A549 (cell line): Measurements from ENCODE around the gene OLR1. TPM values are rescaled to one million over a fixed set of nuclear protein-coding genes. Genes with fewer than 3 reads are reported as not detected.
A peak's percentile ranks its signal among the peaks of the same experiment; 100 is the strongest.

Experiments used
- ATAC-seq, 2 experiments: fragments of 200-7000 bp in 1 of 2; fragments of >200 bp in 1 of 2; cut with Nextera tagmentation in 1 of 2; cut with Tn5 transposase in 1 of 2; 3 replicates each; pipeline versions ENCODE4 v1.8.0 to v1.9.1; 2018 to 2020; ENCODE audit warnings: mild to moderate bottlenecking in 1 of 2, moderate library complexity in 1 of 2
- CTCF ChIA-PET: fragments of 300-600 bp; sonication (Branson Sonifier 250); formaldehyde crosslinking; extraction: SDS; loops from one replicate; lab custom pipeline; 2021; ENCODE audit warnings: antibody characterized with exemption, inconsistent platforms; lab: Yijun Ruan, JAX
- POLR2A ChIA-PET: fragments of 350-600 bp; formaldehyde crosslinking; extraction: SDS; loops from one replicate; lab custom pipeline; 2021; ENCODE audit warnings: antibody characterized with exemption, inconsistent platforms; lab: Yijun Ruan, JAX
- DNase-seq, 2 experiments: peaks; one replicate each; pipeline versions ENCODE4 v3.0.0 to v3.0.0-alpha.2; 2011 to 2016; ENCODE audit warnings: low read depth in 1 of 2, low spot score in 1 of 2
- FAIRE-seq: peaks from 2 replicates; lab custom pipeline; 2011; peaks lifted over from hg19 to GRCh38; lab: Jason Lieb, UNC
- H3K27ac ChIP-seq, 2 experiments: fragments of >200 bp; sonication (Bioruptor Twin); formaldehyde crosslinking; 3 replicates each; pipeline ENCODE4 v1.5.1; 2016 to 2017
- H3K4me1 ChIP-seq: fragments of >200 bp; sonication (Bioruptor Twin); formaldehyde crosslinking; 3 replicates; pipeline ENCODE4 v1.6.1; 2016
- H3K4me2 ChIP-seq: fragments of >200 bp; sonication (Bioruptor Twin); formaldehyde crosslinking; 3 replicates; pipeline ENCODE4 v1.6.1; 2016
- H3K4me3 ChIP-seq: fragments of >200 bp; sonication (Bioruptor Twin); formaldehyde crosslinking; 3 replicates; pipeline ENCODE4 v1.5.1; 2016
- H3K9me3 ChIP-seq: fragments of >200 bp; sonication (Bioruptor Twin); formaldehyde crosslinking; 3 replicates; pipeline ENCODE4 v1.6.1; 2016
- ATOH8 ChIP-seq: fragments of 250-450 bp; sonication (Bioruptor Pico); IDR thresholded peaks from 2 replicates; pipeline ENCODE4 v1.5.0; 2020; ENCODE audit warnings: low read depth, mild to moderate bottlenecking, moderate library complexity
- BCL3 ChIP-seq: fragments of >200 bp; sonication (Bioruptor Twin); formaldehyde crosslinking; IDR thresholded peaks from 3 replicates; pipeline ENCODE4 v1.6.1; 2016
- CBX8 ChIP-seq: fragments of 200-600 bp; sonication (generic); IDR thresholded peaks from 2 replicates; pipeline ENCODE4 v1.6.1; 2016
- CHD2 ChIP-seq: fragments of 150-350 bp; IDR thresholded peaks from 2 replicates; pipeline ENCODE4 v1.6.1; 2014; ENCODE audit warnings: low read length; ENCODE audit not compliant: partially characterized antibody
- CHD4 ChIP-seq: fragments of 200-600 bp; sonication (generic); IDR thresholded peaks from 2 replicates; pipeline ENCODE4 v1.6.1; 2016; ENCODE audit warnings: antibody characterized with exemption, mild to moderate bottlenecking, borderline replicate concordance
- EP300 ChIP-seq, 2 experiments: fragments of >200 bp; sonication (Bioruptor Twin); formaldehyde crosslinking; IDR thresholded peaks; 2 replicates in 1 of 2; 3 replicates in 1 of 2; pipeline ENCODE4 v1.6.1; 2016 to 2017
- FOXS1 ChIP-seq: fragments of 250-450 bp; sonication (Bioruptor Pico); IDR thresholded peaks from 2 replicates; pipeline ENCODE4 v1.5.0; 2020; ENCODE audit warnings: mild to moderate bottlenecking, moderate library complexity
- HMGXB4 ChIP-seq: fragments of 250-450 bp; sonication (Bioruptor Pico); IDR thresholded peaks from 2 replicates; pipeline ENCODE4 v1.5.0; 2021; ENCODE audit warnings: mild to moderate bottlenecking, moderate library complexity, borderline replicate concordance
- HOXA7 ChIP-seq: fragments of 250-450 bp; sonication (Bioruptor Pico); IDR thresholded peaks from 2 replicates; pipeline ENCODE4 v1.5.0; 2020; ENCODE audit warnings: mild to moderate bottlenecking, moderate library complexity
- HOXB5 ChIP-seq: fragments of 250-450 bp; sonication (Bioruptor Pico); IDR thresholded peaks from 2 replicates; pipeline ENCODE4 v1.5.0; 2020; ENCODE audit warnings: mild to moderate bottlenecking, moderate library complexity
- JUNB ChIP-seq: fragments of >200 bp; sonication (Bioruptor Twin); formaldehyde crosslinking; IDR thresholded peaks from 2 replicates; pipeline ENCODE4 v1.6.1; 2016
- RCOR1 ChIP-seq: fragments of 150-350 bp; IDR thresholded peaks from 2 replicates; pipeline ENCODE4 v1.6.1; 2014; ENCODE audit warnings: antibody characterized with exemption, low read length, low read depth
- RFX5 ChIP-seq: fragments of 450-650 bp; IDR thresholded peaks from 2 replicates; pipeline ENCODE4 v1.7.1; 2014; ENCODE audit warnings: antibody characterized with exemption, mild to moderate bottlenecking, moderate library complexity
- RNF2 ChIP-seq: fragments of 200-600 bp; sonication (generic); IDR thresholded peaks from 2 replicates; pipeline ENCODE4 v1.6.1; 2016; ENCODE audit warnings: low read depth, mild to moderate bottlenecking, antibody characterized with exemption, moderate library complexity, borderline replicate concordance
- TFCP2L1 ChIP-seq: fragments of 250-450 bp; sonication (Bioruptor Pico); IDR thresholded peaks from 2 replicates; pipeline ENCODE4 v1.5.0; 2021; ENCODE audit warnings: mild to moderate bottlenecking
- ZC3H11A ChIP-seq: fragments of 450-650 bp; IDR thresholded peaks from 2 replicates; pipeline ENCODE4 v1.6.1; 2014; ENCODE audit warnings: antibody characterized with exemption, mild to moderate bottlenecking
- ZFP36 ChIP-seq: fragments of 450-650 bp; IDR thresholded peaks from 2 replicates; pipeline ENCODE4 v1.6.1; 2014; ENCODE audit warnings: borderline replicate concordance; ENCODE audit not compliant: partially characterized antibody
- ZSCAN20 ChIP-seq: fragments of 250-450 bp; sonication (Bioruptor Pico); IDR thresholded peaks from 2 replicates; pipeline ENCODE4 v1.8.0; 2022; ENCODE audit warnings: mild to moderate bottlenecking, moderate library complexity
- WGBS: methylation state at CpG from one replicate; pipeline ENCODE4 v1.1.6; 2017; ENCODE audit errors: missing lambda C conversion rate; 5-methylcytosine and 5-hydroxymethylcytosine counted together
- polyA plus RNA-seq, 4 experiments: library from polyadenylated mRNA; depleted of rRNA in 3 of 4; stranded (reverse); fragments of >200 nt; fragmentation: RNase III in 1 of 4; extraction: RNeasy Plus Mini Kit Qiagen cat#74134 plus additional on column Dnase treatment in 1 of 4; gene quantifications; 2 replicates in 3 of 4; 3 replicates in 1 of 4; pipeline ENCODE4 v1.2.3, GENCODE V29; 2011 to 2017
- TF ChIP-seq, protein P1 (sequence below): IDR thresholded peaks from 2 replicates; pipeline ENCODE4 v1.6.1; 2012; ENCODE audit warnings: low read depth, borderline replicate concordance
- TF ChIP-seq, protein P2 (sequence below): fragments of >200 bp; sonication (Bioruptor Twin); formaldehyde crosslinking; IDR thresholded peaks from 2 replicates; pipeline ENCODE4 v1.6.1; 2016

OLR1 gene
- polyA plus RNA-seq, 2 of the 4 experiments (the other 2 are of a cell fraction), result 0.59 to 0.92 TPM

- Histone ChIP-seq H3K9me3 (no peaks in the 10 kb centered on the region), H3K27ac (no peak overlapping the region), H3K4me2 (peak overlapping the region; percentile 74; the same call in 2 of the 3 replicates), H3K4me3 (no peak overlapping the region), H3K4me1 (peaks cover 17% of the 10 kb centered on the region)
- no peak for ATAC-seq
- no peak for TF ChIP-seq TFCP2L1 (CRISPR knock-in tag)
- TF ChIP-seq, protein P1, sequence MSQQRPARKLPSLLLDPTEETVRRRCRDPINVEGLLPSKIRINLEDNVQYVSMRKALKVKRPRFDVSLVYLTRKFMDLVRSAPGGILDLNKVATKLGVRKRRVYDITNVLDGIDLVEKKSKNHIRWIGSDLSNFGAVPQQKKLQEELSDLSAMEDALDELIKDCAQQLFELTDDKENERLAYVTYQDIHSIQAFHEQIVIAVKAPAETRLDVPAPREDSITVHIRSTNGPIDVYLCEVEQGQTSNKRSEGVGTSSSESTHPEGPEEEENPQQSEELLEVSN, result no peak
- no peak for TF ChIP-seq ZFP36
- no peak for TF ChIP-seq CHD4
- TF ChIP-seq RCOR1, result no peak
- TF ChIP-seq HOXA7 (CRISPR knock-in tag), result no peak
- no peak for TF ChIP-seq FOXS1 (CRISPR knock-in tag)
- TF ChIP-seq JUNB, result no peak
- TF ChIP-seq BCL3, result no peak
- TF ChIP-seq EP300 (IDR thresholded peaks at IDR 0.05), result no peak
- TF ChIP-seq, protein P2, sequence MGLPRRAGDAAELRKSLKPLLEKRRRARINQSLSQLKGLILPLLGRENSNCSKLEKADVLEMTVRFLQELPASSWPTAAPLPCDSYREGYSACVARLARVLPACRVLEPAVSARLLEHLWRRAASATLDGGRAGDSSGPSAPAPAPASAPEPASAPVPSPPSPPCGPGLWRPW, result no peak
- no peak for TF ChIP-seq CHD2
- ChIA-PET CTCF (interaction anchor here (0.6 kb wide), 1 partner anchor 14 kb away, joined by 3 read pairs; no protein-coding TSS in a partner anchor), POLR2A (no interaction called here)
- WGBS, result 71% methylated on average over 2 of the region's 2 CpGs
- FAIRE-seq, result no peak
- no peak for DNase-seq
Observed at GRCh38 chr12:10215436-10215835, 43.5 kb upstream of the OLR1 start.

DNA sequence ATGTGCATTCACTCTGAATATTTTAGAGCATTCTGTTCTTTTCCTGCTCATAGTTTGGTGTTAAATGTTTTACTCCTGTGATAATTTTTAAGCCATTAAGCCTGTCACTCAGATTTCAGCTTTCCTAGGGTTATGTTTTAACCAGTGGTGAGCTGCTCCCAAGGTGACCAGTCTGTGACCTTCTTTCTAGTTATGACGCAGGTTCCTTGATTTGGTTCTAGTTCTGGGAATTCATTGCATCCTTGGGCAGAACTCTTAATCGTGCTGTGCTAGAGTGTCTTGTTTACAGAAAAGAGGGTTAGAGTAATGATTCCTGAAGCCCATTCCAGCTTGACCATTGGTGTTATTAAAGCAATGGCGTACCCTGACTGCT, 42.9 kb upstream of the OLR1 start:
- H3K27ac ChIP-seq, result no peak overlapping the region
- CTCF ChIA-PET, result no interaction called here
- peak overlapping the region; percentile 74 for H3K4me2 ChIP-seq
- no peak overlapping the region for H3K4me3 ChIP-seq
- H3K9me3 ChIP-seq, result no peaks in the 10 kb centered on the region
- DNase-seq (no peak), ATAC-seq (no peak), FAIRE-seq (no peak)
- POLR2A ChIA-PET, result no interaction called here
- TF ChIP-seq BCL3 (no peak), HOXB5 (no peak), RFX5 (no peak), ZC3H11A (no peak), HMGXB4 (CRISPR knock-in tag) (no peak), ZSCAN20 (CRISPR knock-in tag) (no peak), RNF2 (no peak), FOXS1 (CRISPR knock-in tag) (no peak), CBX8 (no peak), RCOR1 (no peak), ATOH8 (CRISPR knock-in tag) (no peak)
- TF ChIP-seq, protein P1, result no peak
- WGBS, result 78% methylated on average over 3 of the region's 3 CpGs
- H3K4me1 ChIP-seq, result peaks cover 17% of the 10 kb centered on the region
